PC-3 (cell line): Measurements from ENCODE around the gene STOX2.

ENCODE experiments used
- EZH2 ChIP-seq: fragments of 300-600 bp; sonication (generic); IDR thresholded peaks from one replicate; pipeline ENCODE4 v1.6.1; 2017; ENCODE audit warnings: antibody characterized with exemption, mild to moderate bottlenecking, low read length; ENCODE audit not compliant: unreplicated experiment
- TF ChIP-seq, protein P1 (sequence below): fragments of 300-600 bp; sonication (generic); conservative IDR thresholded peaks from 2 replicates; pipeline ENCODE4 v1.5.1; 2017; ENCODE audit warnings: antibody characterized with exemption, low read depth, mild to moderate bottlenecking, low read length

DNA sequence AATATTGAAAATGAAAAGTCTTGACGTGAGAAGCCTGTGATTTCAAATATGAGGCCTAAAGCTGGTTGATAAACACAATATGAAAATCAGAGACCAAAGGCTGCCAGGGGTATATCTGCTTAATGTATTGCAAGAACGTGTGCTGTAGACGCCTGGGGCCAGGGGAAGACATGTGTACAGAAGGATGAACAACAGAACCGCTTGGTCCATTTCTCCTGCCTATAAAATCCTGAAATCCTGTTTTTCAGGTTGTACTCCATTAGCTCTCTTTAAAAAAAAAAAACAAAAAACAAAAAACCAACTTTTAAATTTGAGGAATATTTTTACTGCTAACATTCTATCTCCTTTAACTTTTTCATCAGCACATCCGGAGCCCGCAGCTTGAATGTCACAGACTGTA is 109.2 kb downstream of the STOX2 start:
- TF ChIP-seq EZH2: no peak
- TF ChIP-seq, protein P1, sequence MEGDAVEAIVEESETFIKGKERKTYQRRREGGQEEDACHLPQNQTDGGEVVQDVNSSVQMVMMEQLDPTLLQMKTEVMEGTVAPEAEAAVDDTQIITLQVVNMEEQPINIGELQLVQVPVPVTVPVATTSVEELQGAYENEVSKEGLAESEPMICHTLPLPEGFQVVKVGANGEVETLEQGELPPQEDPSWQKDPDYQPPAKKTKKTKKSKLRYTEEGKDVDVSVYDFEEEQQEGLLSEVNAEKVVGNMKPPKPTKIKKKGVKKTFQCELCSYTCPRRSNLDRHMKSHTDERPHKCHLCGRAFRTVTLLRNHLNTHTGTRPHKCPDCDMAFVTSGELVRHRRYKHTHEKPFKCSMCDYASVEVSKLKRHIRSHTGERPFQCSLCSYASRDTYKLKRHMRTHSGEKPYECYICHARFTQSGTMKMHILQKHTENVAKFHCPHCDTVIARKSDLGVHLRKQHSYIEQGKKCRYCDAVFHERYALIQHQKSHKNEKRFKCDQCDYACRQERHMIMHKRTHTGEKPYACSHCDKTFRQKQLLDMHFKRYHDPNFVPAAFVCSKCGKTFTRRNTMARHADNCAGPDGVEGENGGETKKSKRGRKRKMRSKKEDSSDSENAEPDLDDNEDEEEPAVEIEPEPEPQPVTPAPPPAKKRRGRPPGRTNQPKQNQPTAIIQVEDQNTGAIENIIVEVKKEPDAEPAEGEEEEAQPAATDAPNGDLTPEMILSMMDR: no peak
